RWPE2 (cell line): ENCODE data around the gene SLC13A5.

Experiments used
- ATAC-seq: fragments of 200-7000 bp; cut with Tn5 transposase; 3 replicates; pipeline ENCODE4 v1.9.1; 2021; ENCODE audit warnings: low read depth
- DNase-seq: peaks from one replicate; pipeline ENCODE4 v3.0.0-alpha.2; 2020; ENCODE audit warnings: low spot score
- H3K27ac ChIP-seq: fragments of 450-650 bp; 2 replicates; pipeline ENCODE4 v1.5.1; 2017; ENCODE audit warnings: mild to moderate bottlenecking; ENCODE audit not compliant: poor library complexity, severe bottlenecking
- H3K27me3 ChIP-seq: fragments of 250-450 bp; sonication (Bioruptor Pico); 2 replicates; pipeline ENCODE4 v1.5.1; 2021; ENCODE audit warnings: mild to moderate bottlenecking, moderate library complexity; ENCODE audit not compliant: insufficient read depth, poor library complexity, severe bottlenecking
- H3K36me3 ChIP-seq: fragments of 250-450 bp; sonication (Bioruptor Pico); 2 replicates; pipeline ENCODE4 v1.5.1; 2020; ENCODE audit warnings: low read depth, mild to moderate bottlenecking, moderate library complexity
- H3K4me1 ChIP-seq: fragments of 250-450 bp; sonication (Bioruptor Pico); 2 replicates; pipeline ENCODE4 v1.5.1; 2021; ENCODE audit warnings: mild to moderate bottlenecking, moderate library complexity; ENCODE audit not compliant: insufficient read depth, poor library complexity, severe bottlenecking
- H3K4me3 ChIP-seq: fragments of 250-450 bp; sonication (Bioruptor Pico); 2 replicates; pipeline ENCODE4 v1.5.1; 2021; ENCODE audit warnings: mild to moderate bottlenecking, moderate library complexity; ENCODE audit not compliant: severe bottlenecking
- H3K9me3 ChIP-seq: fragments of 250-450 bp; sonication (Bioruptor Pico); 2 replicates; pipeline ENCODE4 v1.5.1; 2021; ENCODE audit warnings: mild to moderate bottlenecking, moderate library complexity; ENCODE audit not compliant: severe bottlenecking
- TF ChIP-seq, protein P1 (sequence below): fragments of 450-650 bp; IDR thresholded peaks from one replicate; pipeline ENCODE4 v1.5.1; 2017; ENCODE audit warnings: mild to moderate bottlenecking, moderate library complexity; ENCODE audit not compliant: poor library complexity, severe bottlenecking

SLC13A5 gene

DNA sequence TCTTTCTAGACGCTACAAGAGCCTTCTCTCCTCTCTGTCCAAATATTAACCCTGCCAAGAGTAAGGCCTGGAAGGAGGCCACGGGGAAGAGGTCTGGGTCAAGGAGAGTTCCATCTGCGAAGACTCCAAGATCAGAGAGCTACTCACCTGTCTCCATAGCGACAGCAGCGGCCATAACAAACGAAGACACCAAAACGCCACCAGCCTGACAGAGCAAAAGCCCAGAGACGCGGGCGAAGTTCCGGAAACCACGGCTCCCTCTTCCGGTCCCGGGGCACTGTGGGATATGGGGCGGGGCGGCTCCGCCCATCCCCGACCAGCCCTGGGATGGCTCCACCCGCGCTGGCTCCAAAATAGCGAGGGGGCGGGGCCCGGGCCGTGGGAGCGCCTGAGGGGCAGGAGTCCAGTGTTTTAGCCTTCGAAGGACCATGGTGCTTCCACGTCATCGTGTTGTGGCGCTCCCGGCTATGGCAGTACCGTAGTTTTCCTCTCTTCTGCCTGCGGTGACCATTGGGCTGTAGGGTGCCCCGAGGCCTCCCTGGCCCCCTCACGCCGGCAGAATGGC is 61.7 kb downstream of the SLC13A5 start, which contains the start of the genes C17orf100 and MED31:
TSS of gene C17orf100 (plus strand) at position 409 of the 565 bp plus-strand sequence. CDS start at position 561, 152 bp downstream.
TSS of gene MED31 (minus strand) at position 252 of the 565 bp plus-strand sequence. CDS start at position 175, 77 bp downstream.
- TF ChIP-seq, protein P1, sequence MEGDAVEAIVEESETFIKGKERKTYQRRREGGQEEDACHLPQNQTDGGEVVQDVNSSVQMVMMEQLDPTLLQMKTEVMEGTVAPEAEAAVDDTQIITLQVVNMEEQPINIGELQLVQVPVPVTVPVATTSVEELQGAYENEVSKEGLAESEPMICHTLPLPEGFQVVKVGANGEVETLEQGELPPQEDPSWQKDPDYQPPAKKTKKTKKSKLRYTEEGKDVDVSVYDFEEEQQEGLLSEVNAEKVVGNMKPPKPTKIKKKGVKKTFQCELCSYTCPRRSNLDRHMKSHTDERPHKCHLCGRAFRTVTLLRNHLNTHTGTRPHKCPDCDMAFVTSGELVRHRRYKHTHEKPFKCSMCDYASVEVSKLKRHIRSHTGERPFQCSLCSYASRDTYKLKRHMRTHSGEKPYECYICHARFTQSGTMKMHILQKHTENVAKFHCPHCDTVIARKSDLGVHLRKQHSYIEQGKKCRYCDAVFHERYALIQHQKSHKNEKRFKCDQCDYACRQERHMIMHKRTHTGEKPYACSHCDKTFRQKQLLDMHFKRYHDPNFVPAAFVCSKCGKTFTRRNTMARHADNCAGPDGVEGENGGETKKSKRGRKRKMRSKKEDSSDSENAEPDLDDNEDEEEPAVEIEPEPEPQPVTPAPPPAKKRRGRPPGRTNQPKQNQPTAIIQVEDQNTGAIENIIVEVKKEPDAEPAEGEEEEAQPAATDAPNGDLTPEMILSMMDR, result no peak
- Histone ChIP-seq H3K27me3 (no peaks in the 10 kb centered on the region), H3K4me1 (peaks cover 27% of the 10 kb centered on the region), H3K4me3 (peak within 1 kb of the TSS; percentile 67), H3K27ac (peak within 1 kb of the TSS; percentile 84), H3K9me3 (no peaks in the 10 kb centered on the region), H3K36me3 (peaks cover 36% of the 10 kb centered on the region)
- ATAC-seq, result peak; percentile 75
- peak; percentile 93 for DNase-seq

DNA sequence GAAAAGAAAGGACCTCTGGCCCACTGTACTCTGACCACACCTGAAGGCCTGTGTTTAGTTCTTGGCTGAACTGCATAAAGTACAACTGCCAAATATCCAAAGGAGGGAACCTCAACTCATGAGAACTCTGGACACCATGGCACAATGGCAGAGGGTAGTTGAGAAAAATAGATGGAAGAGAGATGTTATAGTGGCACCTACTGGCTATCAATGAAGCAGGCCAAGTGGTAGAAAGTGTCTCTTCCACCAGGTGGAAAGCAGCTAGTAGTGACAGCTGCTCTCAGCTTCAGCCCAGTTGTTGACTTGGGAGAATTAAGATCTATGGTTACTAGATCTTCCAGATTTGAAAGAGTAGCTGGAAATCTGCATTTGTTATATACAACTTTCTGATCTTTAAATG is 65.0 kb downstream of the SLC13A5 start:
- Histone ChIP-seq H3K36me3 (peaks cover 69% of the 10 kb centered on the region), H3K27me3 (no peaks in the 10 kb centered on the region), H3K27ac (no peak overlapping the region), H3K4me1 (peaks cover 39% of the 10 kb centered on the region), H3K9me3 (no peaks in the 10 kb centered on the region), H3K4me3 (no peak overlapping the region)
- TF ChIP-seq, protein P1, result peak; percentile 53
- ATAC-seq, result 0 out of 3 replicates have a peak, but pooled peaks have one; percentile 13
- DNase-seq, result no peak

DNA sequence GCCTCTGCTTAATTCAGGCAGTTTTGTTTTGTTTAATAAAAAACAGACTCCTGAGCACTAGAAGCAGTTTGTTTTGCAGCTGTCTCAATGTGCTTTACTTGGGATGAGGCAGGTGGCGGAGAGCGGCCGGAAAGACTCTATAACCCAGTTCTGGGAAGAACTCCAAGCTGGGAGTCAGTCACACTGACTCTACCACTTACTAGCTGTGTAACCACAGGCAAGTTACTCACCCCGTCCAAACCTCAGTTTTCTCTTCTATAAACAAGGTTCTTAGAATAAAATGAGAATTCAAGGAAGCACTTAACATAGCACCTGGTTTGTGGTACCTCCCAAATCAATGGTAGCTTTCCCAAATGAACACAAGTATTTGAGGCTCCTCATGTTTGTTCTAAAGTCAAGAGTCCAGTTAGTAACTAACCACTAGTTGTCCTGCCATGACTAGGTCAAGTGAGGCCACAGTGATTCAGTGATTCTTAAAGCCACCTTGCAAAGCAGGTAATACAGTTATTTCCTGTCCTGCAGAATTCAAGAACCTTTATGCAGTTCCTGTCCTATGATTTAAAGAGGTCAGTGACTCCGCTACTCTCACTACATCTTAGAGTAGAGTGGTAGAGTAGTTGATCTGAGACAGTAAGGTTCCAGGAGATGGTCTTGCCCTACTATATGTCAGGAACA is 69.6 kb downstream of the SLC13A5 start:
- H3K36me3 ChIP-seq, result peaks cover 61% of the 10 kb centered on the region
- DNase-seq, result no peak
- no peak overlapping the region for H3K4me3 ChIP-seq
- TF ChIP-seq, protein P1, result no peak
- H3K27me3 ChIP-seq, result no peaks in the 10 kb centered on the region
- peak overlapping the region; percentile 94 for H3K27ac ChIP-seq
- ATAC-seq, result peak; percentile 37
- peaks cover 41% of the 10 kb centered on the region for H3K4me1 ChIP-seq
- H3K9me3 ChIP-seq, result no peaks in the 10 kb centered on the region

DNA sequence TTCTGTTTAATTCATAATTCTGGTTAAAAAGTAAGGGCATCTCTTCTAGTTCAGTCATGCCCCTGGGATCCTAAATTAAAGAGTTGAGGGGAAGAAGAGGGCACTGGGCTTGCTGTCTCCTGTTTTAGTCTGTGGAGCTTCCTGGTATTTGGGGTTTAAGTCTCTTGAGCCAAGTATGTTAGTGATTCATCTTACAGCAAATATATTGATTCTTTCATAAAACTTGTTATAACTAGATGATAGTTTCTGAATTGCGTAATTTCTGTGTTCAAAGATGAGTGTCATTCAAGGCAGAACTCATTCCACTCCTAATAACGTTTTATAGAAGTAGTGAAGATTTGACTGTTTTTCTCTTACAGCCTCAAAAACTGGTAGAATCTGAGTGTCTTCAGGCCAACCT is 70.6 kb downstream of the SLC13A5 start:
- no peaks in the 10 kb centered on the region for H3K27me3 ChIP-seq
- ATAC-seq (peak; percentile 21; the same call in 1 of the 3 replicates), DNase-seq (no peak)
- no peaks in the 10 kb centered on the region for H3K9me3 ChIP-seq
- H3K27ac ChIP-seq, result peak overlapping the region; percentile 94
- no peak overlapping the region for H3K4me3 ChIP-seq
- H3K4me1 ChIP-seq, result peaks cover 41% of the 10 kb centered on the region
- H3K36me3 ChIP-seq, result peaks cover 51% of the 10 kb centered on the region
- TF ChIP-seq, protein P1, result no peak
